ENCODE data around the gene KLHL26.

The KLHL26 gene

GRCh38 chr19:18612051-18612771 lies 24.6 kb upstream of the KLHL26 start:
- no peak overlapping the region for H3K27ac ChIP-seq
- no peak for DNase-seq (ENCODE audit: low spot score)
- no peak for TF ChIP-seq CTCF (IDR thresholded peaks at IDR 0.05)
- peak overlapping the region; percentile 83 for H3K4me3 ChIP-seq

GRCh38 chr19:18612772-18613588 lies 23.8 kb upstream of the KLHL26 start, which contains the start of gene TMEM59L:
TSS of gene TMEM59L (plus strand) at chr19:18612870. CDS start at chr19:18612959, 89 bp downstream.
- no peak for DNase-seq (ENCODE audit: low spot score)
- Histone ChIP-seq H3K27ac (no peak within 1 kb of the TSS), H3K4me3 (peak within 1 kb of the TSS; percentile 83)
- TF ChIP-seq CTCF (IDR thresholded peaks at IDR 0.05): no peak

- Histone ChIP-seq H3K27ac (no peak overlapping the region), H3K4me3 (peak overlapping the region; percentile 83)
- no peak for DNase-seq (ENCODE audit: low spot score)
- TF ChIP-seq CTCF (IDR thresholded peaks at IDR 0.05): no peak
Measured at GRCh38 chr19:18613589-18614234, 23.1 kb upstream of the KLHL26 start.

GRCh38 chr19:18616023-18616422 lies 20.8 kb upstream of the KLHL26 start:
- no peak overlapping the region for H3K27ac ChIP-seq
- H3K4me3 ChIP-seq: no peak overlapping the region
- TF ChIP-seq CTCF (IDR thresholded peaks at IDR 0.05): no peak
- DNase-seq (ENCODE audit: low spot score): no peak

- no peak for TF ChIP-seq CTCF (IDR thresholded peaks at IDR 0.05)
- no peak overlapping the region for H3K4me3 ChIP-seq
- DNase-seq (ENCODE audit: low spot score): no peak
- no peak overlapping the region for H3K27ac ChIP-seq
Measured at GRCh38 chr19:18617562-18617961, 19.3 kb upstream of the KLHL26 start.

GRCh38 chr19:18618236-18618635 lies 18.6 kb upstream of the KLHL26 start:
- DNase-seq (ENCODE audit: low spot score): no peak
- TF ChIP-seq CTCF (IDR thresholded peaks at IDR 0.05): no peak
- Histone ChIP-seq H3K27ac (no peak overlapping the region), H3K4me3 (no peak overlapping the region)
